GM19193 (cell line): ENCODE data around the gene OPRL1.

ENCODE experiments used
- POLR2A ChIP-seq: IDR thresholded peaks from 4 replicates; pipeline ENCODE4 v1.6.1; 2011; ENCODE audit not compliant: insufficient read depth, insufficient read length; ENCODE audit errors: extremely low read depth

OPRL1 gene

DNA sequence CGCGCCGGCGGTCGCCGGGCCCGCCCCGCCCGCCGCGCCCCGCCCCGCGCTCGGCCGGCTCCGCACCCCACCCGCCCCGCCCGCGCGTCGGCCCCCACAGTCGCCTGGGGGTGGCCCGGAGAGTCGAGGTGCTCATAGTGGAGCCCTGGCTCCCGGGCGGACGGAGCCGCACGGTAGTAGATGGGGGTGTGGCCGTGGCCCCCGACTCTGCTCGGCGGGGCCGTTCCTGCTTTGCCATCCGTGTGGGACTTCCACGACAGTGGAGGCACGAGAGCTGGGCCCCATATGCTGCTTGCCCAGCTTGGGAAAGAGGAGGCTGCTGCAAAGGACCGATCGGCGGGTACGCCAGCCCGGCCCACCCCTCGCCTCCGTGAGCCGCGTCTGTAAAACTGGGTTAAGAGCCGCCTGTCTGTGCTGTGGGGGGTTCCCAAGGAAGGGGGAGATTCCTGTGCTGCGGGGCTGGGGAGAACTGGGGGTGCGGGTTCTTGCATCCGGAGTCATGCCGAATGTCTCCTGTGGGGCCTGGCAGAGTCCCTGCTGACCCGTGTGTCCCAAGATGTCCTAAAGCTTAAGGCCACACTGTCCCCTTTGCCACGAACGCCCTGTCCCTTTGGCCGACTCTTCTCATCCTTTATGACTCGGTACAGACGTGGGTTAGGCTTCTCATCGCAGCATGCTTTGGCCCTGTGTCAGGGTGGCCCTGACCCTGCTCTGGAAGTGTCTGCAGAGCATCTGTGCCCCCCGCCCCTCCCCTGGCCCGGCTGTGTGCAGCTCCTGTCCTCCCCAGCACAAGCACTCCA is at the start of gene OPRL1:
OPRL1 (plus strand) TSS at position 70 of the 800 bp plus-strand sequence. CDS start 12,639 bp downstream, outside the sequence.
- no peak for TF ChIP-seq POLR2A

DNA sequence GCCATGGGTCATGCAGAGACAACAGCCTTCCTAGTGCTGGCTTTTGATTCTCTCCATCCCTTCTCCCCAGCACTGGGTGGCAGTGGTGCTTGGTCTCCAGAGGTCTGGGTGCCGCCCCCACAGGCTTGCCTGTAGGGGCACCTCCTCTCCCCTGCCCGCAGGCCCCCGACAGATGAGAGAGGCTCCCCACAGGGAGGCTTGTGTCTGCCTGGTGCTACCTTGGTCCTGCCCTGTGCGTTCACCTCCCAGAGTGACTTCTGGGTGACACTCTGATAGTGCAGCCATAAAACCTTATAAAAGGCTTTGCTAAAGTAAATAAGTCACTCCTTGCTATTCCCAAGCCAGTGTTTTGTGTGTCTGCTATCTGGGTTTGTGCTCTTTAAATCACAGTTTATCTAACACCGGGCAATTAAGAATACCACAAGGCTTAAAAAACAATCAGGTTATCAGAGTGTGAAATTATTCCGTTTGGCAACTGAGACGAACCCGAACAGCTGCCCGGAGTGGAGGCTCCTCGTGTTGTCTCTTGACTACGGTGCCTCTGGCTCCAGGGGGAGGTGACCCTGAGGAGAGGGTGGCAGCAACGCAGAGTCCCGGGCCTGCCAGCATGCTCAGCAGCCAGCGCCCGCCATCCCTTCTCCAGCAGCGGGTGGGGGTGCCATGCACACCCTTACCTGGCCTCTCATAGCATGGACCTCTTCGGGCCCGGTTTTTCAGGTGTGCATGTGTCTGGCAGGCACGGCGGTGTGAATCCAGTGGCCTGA is 49.3 kb upstream of the OPRL1 start:
- no peak for TF ChIP-seq POLR2A

DNA sequence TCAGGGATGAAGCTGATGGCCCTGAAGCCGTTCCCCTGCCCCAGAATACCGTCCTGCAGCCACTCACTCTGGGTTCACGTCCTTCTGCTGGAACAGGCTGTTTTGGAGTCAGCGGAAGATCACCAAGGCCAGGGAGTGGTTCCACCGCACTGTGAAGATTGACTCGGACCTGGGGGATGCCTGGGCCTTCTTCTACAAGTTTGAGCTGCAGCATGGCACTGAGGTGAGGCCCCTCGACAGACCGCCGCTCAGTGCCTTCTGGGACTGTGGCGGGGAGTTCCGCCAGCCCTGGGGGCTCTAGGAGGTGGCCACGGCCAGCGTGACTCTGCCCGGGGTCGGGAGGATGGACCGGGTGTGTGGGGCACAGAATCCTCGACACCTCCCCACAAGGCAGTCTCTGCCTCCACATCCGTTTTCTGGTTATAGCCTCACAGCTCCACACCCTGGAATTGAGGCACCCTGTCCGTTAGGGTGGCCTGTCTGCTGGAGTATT is 48.0 kb upstream of the OPRL1 start:
- no peak for TF ChIP-seq POLR2A

DNA sequence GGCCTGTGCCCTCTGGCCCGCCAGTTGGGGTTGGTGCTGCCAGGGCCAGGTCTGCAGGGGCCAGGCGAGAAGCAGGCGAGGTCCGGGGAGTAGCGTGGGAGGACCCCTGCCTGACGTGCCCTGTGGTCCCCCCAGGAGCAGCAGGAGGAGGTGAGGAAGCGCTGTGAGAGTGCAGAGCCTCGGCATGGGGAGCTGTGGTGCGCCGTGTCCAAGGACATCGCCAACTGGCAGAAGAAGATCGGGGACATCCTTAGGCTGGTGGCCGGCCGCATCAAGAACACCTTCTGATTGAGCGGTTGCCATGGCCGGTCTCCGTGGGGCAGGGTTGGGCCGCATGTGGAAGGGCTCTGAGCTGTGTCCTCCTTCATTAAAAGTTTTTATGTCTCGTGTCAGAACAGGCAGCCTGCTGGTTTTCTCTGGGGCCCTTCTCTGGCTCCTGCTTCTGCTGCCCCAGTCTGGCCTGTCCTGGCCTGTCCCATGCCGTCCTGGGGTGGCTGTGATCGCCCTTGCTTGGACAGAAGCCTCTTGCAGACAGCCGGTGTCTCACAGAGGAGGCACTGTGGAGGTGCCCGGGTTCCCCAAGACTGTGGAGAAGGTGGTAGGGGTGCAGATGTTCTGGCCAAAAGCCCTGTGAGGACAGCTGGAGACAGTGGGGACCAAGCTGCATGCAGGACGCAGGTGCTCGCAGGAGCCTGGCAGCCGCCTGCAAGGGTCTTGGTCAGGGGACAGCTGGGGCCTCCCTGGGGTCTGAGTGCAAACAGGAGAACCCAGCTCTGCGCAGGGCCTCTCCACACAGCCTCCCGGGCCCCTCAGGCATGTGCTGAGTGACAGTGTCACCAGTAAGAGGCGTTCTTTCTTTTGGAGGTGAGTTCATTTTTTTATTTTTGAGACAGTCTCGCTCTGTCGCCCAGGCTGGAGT is 46.9 kb upstream of the OPRL1 start:
- TF ChIP-seq POLR2A = no peak

DNA sequence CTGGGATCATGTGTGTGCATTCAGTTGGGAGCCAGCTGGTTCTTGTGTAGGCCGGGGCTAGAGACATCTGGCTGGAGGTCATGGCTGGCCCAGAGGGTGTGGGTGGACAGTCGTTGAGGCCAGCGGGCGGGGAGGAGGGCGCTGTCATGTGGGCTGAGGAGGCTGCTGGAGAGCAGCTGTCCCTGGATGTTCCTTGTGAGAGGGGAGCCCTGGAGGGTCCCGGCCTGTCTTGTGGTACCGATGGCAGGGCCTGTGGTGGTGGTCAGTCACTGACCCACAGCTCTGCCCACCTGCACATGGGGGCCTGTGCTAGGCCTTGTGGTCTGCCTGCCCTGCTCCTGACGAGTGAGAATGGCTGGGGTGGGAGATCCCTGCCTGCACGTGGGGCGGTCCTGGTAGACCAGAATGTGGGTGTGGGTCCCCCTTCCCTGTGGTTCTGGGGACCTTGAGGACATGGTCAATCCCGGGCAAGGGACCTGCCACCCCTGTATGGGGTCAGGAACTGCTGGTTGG is 45.8 kb upstream of the OPRL1 start:
- no peak for TF ChIP-seq POLR2A

DNA sequence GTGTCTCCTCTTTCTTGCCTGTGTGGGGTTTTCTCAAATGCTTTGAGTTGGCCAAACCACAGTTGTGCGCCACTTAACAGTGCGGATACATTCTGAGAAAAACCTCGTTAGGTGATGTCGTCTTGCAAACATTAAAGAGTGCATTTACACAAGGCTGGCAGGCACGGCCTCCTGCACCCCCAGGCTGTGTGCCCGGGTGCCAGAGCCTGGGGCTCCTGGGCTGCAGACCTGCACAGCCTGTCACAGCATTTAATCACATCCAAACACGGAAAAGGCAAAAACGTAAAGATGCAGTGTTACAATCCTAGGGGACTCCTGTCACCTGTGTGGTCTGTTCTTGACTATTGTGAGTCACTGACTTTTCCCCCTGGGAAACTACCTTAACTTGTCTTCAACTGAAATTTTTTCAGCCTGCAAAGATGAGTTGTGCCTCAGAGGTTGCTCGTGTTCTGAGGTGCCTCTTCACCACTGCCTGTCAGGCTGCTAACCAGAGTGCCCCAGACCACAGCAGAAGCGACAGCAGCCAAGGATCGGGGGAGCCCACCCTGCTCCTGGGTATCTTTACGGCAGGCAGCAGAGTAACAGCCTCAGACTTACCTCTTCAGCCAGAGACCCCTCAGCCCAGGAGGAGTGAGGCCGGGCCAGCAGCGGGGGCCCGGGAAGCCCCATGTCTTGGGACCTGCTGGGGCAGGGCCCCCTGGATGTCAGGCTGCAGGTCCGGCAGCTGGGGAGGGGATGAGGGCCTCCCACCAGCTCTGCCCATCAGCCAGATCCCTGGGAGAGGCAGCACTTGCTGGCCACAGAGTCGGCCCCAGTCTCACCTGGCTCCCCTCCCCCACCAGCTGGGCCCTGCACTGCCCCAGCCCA is 44.6 kb upstream of the OPRL1 start:
- TF ChIP-seq POLR2A = no peak

DNA sequence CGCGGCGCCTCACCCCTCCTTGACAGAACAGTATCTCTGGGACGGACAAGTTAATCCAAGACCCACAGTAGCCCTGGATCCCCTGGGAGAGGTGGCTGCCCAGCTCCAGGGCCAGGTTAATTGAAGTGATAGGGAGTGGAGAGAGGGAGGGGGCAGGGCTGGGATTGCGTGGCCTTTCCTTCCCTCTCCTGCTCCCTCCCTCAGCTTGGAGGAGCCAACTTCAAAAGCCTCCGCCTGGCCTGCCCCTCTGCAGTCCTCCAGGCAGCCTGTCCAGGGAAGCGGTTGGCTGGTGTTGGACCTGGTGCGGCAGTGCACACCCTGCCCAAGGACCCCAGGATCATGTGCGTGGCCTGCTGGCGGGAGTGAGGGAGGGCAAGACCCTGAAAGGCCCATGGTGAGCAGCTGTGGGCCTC is 43.9 kb upstream of the OPRL1 start, which contains the start of gene C20orf204:
C20orf204 (plus strand) TSS at position 250 of the 413 bp plus-strand sequence; CDS start at position 392, 142 bp downstream.
- TF ChIP-seq POLR2A = peak; percentile 2

DNA sequence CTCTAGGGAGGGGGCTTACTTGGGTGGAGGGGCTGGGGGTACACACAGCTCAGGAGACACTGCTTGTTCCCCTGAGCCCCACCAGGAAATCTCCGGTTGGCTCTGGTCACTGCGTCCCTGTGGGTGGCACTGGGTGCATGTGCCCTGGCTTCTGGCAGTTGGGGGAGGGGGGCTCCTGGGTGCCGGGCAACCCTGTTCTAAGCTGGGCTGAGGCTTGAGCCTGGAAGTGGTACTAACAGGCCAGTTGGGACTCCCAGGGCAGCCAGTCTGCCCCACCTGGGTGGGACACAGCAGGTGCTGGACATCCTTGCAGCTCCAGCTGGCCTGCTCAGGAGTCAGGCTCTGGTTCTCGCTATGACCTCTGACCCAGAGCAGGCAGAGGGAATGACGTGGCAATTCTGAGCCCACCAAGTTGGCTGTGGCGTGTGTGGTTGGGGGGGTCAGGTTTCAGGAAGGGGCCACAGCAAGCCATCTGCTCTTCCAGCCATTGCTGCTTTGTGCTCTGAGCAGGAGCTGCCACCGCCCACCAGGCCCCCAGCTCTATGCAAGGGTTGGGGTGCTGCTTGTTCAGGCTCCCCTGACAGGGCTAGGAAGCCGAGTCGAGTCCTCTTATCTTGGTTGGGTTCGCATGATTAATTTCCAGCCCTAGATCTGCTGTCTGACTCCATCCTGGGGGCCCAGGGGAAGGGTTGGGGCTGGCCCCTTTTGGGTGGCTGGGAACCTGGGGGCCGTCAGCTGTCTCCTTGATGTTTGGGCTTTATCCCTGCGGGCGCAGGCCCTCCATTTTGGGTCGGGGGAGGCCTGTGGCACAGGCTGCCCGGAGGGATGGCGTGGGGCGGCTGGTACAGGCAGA is 43.3 kb upstream of the OPRL1 start:
- no peak for TF ChIP-seq POLR2A

DNA sequence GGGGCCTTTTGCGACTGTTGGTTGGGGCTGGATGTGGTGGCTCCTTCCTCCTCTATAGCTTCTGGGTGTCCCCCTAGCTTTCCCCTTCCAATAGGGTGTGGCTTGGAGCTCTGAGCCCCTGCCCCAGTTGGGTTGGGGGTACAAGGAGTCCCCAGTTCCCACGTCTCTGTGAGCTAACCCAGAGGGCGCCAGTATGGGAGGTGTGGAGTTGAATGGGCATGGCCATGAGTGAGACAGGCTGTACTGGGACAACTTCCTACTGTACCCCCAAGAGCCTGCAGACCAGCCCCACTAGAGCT is 42.7 kb upstream of the OPRL1 start:
- no peak for TF ChIP-seq POLR2A

DNA sequence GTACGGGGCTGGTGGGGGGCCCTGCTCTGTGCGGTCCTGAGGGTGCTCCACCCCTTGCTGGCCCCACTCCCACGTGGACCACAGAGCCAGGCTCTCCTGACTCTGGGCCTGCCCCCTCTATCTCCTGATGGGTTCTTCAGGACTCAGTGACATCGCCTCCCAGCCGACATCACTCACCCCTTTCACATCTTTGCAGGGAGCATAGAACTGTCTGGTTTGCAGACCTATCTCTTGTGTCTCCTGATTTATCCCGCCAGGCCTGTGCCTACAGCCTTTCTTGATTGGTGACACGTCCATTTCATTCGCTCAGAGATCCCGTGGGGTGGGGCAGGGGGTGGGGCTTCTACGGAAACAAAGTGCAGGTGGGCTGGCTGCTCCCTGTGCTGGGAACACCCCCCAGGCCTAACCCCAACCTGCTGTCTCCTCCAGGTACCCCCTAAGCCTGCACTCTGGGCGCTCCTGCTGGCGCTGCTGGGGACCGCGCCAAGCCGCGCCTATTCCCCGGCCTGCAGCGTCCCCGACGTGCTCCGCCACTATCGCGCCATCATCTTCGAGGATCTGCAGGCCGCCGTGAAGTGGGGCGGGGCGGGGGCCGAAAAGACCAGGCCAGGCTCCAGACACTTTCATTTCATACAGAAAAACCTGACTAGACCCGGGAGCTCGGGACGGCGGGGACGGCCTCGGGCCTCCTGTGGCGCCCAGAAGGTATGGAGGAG is 42.2 kb upstream of the OPRL1 start:
- no peak for TF ChIP-seq POLR2A

DNA sequence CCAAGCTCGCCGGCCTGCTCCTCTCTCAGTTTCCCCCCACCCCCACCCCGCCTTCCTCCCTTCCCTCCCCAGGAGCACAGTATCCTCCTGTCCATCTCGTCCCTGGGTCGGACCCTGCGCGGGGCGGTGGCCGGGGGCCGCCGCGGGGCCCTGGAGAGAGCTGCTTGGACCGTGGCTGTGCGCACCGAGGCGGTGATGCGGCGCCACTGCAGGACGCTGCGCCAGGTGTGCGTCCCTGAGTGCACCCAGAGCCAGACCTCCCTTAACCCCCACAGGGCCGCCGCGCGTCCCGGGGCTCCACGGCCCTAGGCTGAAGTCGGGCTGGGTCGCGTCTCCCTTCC is 41.7 kb upstream of the OPRL1 start:
- no peak for TF ChIP-seq POLR2A

DNA sequence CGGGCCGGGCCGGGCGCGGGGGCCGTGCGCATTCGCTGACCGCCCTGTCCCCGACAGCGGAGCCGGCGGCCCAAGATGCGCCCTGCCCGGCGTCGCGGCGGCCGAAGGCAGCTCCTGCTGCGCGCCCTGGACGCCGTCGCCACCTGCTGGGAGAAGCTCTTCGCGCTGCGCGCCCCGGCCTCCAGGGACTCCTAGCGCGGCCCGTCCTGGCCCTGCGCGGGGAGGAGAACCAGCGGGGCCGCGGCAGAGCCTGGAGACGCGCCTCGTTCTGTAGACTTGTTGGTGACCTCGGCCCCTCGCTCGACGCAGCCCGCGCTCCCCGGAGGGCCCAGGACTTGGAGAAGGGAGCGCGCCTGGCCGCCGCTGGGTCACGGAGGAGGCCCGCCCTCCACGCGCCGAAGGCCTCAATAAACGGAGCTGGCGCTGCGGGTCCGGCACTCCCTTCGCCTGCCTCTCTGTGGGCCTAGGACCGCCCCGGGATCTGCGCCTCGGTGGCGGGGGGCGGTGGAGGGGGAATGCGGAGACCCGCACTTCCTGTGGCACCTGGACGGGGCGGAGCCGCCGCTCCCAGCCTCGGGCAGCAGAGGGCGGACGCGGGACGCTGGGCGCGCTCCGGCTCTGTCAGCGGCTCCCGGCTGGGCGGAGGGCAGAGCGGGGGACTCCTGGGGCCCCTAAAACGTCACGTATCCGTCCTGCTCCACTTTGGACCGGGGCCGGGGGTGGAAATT is 41.2 kb upstream of the OPRL1 start:
- TF ChIP-seq POLR2A = peak; percentile 33
